Effector CD8-positive, alpha-beta T cell (primary cell): Measurements from ENCODE around the gene MEA1.
A peak's percentile ranks its signal among the peaks of the same experiment; 100 is the strongest.
"Not testable (repeated sequence)": the region's sequence is repeated elsewhere in the genome, so short reads cannot be mapped to it uniquely, and the experiment has no call there.

Source experiments
- DNase-seq: peaks from one replicate; lab custom pipeline; 2025; lab: John Stamatoyannopoulos, UW
- total RNA-seq, 4 experiments: gene quantifications; one replicate each; lab custom pipeline; 2026; lab: John Stamatoyannopoulos, UW

The MEA1 gene
- 24.2 to 42.7 (median 31.8) reads per million in 4 experiments for total RNA-seq

DNA sequence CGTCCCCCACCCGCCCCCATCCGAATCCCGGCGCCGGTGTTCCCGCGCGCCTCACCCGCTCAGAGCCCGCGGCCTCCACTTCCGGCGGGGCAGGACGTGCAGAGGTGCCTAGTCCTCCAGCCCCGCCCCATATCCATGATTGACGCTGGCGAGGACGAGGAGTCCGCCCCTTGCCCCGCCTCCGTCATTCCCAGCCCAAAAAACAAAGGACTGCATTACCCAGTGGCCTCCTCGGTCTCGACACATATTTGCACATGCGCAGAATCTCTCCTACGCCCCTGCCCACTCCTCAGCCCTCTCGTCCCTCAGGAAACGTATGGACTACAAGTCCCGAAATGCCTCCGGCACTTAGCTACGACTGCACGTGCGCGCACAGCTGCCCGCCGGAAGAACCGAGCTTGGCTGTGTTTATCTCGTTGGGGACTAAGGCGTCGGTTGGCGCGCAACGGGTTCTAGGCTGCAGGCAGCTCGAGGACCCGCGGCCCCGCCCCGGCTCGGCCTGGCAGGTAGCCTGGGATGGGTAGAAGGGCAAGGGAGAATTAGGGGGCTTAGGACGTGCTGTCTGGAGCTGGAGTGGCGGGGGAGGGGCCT lies at the start of gene MEA1, which contains the start of gene KLHDC3:
Gene MEA1 (minus strand): TSS at position 104 of the 591 bp plus-strand sequence. CDS start 133 bp downstream, outside the sequence.
Gene KLHDC3 (plus strand): TSS at position 407 of the 591 bp plus-strand sequence. CDS start 2,944 bp downstream, outside the sequence.
- DNase-seq: peak; percentile 97

DNA sequence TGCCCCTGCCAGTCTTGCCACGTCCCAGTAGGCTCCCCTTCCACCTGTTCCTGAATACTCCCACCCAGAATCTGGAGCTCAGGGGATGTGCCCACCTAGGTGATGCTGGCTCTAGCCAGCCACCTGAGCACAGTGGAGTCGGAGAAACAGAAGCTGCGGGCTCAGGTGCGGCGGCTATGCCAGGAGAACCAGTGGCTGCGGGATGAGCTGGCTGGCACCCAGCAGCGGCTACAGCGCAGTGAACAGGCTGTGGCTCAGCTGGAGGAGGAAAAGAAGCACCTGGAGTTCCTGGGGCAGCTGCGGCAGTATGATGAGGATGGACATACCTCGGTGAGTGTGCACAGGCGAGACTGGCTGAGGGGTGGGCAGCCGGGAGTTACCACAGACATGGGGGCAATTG lies 49.1 kb upstream of the MEA1 start:
- DNase-seq: no peak

DNA sequence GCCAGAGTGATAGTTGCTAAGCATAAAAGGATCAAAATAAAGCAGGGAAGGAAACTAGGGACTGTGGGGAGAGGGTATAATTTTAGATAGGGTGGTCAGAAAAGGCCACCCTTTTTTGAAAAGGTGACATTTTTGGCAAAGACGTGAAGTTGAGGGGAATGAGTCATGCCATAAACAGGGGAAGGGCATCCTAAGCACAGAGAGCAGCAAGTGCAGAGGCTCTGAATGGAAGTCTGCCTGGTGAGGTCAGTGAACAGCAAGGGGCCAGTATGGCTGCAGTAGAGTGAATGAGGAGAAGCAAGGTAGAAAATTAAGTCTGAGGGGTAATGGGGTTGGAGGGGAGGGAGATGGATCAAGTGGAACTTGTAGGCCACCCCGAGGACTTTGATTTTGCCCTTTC lies 48.1 kb upstream of the MEA1 start:
- DNase-seq: no peak

DNA sequence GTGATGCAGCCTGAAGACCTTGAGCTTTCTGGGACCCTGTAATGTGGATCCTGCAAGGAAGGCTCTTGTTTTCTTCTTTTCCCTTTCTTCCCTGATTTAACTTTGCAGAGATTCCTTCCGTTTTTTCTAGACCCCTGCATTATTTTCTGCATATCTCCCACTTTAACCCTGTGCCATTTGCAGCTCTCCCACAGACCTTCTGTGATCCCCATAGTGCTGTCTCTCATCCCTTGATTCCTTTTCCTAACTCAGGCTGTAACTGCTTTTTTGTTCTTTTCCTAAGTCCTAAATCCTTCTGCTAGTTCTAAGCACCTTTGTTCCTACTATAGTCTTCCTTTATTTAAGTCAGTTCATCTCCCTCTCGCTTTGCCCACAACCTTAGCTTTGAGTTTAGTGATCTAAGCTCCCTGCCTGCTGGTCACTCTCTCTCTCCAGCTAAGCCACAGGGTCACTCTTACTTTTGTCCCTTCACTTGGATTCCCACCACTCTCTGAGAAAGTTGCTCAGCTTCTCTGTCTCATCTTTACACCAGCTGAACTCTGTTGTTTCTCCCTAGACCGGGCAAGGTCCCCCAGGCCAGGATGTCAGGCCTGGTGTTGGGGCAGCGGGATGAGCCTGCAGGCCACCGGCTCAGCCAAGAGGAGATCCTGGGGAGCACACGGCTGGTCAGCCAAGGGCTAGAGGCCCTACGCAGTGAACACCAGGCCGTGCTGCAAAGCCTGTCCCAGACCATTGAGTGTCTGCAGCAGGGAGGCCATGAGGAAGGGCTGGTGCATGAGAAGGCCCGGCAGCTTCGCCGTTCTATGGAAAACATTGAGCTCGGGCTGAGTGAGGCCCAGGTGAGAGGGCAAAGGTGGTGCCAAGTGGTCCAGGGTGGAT lies 47.2 kb upstream of the MEA1 start:
- DNase-seq: no peak

DNA sequence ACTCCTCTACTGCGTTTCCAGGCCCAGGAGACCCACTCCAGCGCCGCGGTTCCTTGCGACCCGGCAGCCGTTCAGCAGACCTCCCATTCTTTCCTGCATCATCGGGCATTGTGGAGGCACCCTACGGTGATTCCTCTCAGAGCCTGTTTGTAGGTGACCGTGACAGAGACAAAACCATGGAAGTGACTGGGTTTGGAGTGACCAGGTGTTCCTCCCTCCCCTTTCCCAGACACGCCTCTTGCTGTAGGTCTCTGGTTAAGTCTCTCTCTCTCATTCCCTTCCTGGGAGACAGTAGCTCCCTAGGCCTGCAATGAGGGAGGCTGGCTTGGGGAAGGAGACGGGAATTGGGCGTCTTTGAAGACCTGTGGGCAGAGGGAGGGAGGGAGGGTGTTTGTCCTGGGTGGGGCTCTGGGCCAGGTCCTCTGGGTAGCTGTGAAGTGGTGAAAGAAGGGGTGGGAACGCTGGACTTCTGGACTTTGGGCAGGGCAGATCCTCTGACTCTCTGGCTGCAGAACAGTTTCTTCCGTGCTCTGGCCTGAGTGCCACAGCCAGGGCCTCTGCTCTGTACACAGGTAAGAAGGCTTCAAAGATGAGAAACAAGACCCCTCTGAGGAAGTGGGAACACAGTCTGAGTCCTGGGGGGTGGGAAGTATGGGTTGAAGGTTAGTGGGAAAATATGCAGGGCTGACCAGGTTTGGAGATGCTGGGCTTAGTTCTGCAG lies 46.4 kb upstream of the MEA1 start:
- no peak for DNase-seq

DNA sequence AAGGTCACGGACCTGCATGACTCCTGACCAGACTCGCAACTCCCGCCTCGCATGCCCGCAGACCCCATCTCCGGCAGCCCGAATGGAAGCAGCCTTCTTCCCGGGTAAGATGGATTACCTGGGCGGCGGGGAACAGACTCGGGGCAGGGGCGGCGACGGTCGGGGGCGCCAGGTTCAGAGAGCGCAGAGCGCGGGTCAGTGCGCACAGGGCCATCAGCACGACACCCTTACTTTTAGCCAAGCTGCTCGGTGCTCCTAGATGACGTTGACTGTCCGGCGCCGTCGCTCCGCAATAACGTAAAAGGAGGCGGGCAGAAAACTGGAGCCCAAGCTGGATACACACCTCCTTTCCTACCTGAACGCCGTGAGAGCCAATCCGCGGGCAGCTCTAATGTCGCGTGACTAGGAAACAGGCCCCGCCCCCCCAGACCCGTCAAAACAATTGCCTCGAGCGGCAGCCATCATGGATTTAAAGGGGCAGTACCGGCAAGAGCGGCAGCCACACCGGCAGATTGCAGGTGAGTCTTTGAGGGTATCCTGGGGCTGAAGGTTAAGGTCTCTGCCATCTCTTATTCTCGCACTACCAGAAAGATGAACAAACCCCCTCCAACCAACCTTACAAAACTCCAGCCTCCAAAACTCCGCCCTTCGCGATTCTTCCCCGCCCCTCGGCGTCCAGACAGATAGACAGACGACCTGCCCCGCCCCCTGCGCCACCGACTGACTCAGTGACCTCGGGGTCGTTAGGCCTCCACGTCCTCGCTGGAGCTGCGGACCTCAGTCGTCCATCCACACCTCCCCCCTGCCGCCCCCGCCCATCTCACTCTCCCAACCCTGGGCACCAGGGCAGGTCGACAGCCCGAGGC lies 45.7 kb upstream of the MEA1 start, which contains the start of the genes KLC4 and MRPL2:
Gene KLC4 (plus strand): TSS at position 464 of the 866 bp plus-strand sequence. CDS start 1,705 bp downstream, outside the sequence.
Gene MRPL2 (minus strand): TSS at position 267 of the 866 bp plus-strand sequence. CDS start 53 bp downstream, at position 214.
- DNase-seq: peak; percentile 97

DNA sequence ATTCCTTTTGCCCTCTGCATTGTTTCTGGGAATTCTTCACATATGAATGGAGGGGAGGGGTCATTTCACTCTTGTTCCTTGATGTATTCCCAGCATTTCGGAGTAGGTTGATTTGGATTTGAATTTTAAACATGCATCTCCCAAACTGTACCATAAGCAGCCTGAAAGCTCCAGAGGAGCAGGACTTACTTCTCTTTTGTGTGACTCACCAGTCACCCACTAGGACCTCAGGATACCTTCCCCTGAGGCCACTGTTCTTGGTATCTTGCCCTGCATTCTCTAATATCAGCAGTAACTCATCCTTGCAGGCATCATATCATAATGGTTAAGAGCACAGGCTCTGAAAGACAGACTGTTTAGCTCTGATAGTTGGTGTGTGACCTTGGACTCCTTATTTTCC lies 44.8 kb upstream of the MEA1 start:
- no peak for DNase-seq

DNA sequence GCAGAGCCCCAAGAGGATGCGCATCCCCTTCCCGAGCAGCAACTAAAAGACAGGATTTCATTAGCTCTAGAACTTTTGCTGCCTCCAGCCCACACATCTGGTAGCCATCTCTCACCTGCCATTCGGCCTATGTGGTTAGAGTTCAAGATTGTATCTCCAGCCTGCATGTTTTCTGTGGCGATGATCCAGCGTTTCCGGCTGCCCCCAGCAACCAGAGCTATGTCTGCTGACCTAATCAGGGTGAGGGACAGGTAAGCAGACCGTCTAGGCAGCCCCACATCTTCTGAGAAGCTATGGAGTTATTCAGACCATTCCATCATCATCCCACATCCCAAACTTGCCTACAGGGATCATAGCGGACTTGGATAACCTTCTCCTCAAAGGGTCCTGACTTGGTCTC lies 42.2 kb upstream of the MEA1 start:
- no peak for DNase-seq

DNA sequence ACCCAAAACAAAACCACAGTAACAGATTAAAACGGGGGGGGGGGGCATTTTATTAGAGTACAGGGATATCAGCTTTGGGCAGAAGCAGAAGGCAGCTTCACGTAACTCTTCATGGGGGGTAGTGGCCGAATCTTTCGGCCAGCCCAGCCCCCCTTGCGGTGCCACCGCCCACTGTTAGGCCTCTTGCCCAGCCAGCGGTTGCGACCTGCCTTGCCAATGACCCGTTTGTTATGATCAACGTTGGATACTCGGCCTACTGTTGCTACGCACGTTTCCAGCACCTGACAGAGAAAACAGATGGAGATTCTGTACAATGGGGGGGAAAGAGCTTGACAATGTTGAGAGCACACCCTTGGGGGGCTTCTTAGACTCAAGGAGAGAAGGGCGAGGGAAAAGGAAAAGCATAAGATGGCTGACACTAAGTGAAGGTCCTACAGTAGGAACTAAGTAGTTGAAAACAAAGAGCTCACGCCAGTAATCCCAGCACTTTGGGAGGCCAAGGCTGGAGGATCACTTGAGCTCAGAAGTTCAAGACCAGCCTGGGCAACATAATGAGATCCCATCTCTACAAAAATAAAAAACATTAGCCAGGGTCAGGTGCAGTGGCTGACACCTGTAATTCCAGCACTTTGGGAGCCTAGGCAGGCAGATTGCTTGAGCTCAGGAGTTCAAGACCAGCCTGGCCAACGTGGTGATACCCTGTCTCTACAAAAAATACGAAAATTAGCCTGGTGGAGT lies 40.6 kb upstream of the MEA1 start:
- no peak for DNase-seq

DNA sequence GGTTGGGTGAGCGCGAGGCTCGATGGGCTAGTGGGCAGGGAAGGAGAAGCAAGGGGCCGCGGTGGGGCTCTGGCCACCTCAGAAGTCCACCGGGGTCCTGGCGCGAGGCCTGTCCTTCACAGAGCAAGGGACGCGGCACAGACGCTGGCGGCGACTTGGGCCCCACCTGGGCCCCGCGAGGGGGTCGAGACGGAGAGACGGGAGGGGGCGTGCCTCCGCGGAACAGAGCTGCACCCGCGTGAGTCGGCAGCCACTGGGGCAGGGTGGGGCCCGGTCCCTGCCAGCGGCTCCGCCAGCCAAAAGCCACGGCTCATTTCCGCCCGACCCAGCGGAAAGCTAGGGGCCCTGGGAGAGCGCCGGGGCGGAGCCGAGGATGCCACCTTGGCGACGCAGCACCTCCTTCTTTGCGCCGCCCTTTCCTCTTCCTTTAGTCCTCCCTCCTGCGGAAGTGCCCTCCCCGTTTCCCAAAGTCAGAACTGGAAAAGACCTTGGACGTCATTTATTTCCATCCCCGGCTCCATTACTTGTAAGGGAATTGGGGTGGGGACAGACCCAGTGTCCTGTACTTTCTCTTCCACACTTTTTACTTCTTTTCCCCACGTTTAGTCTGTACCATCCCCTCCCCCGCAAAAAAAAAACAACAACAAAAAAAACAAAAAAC lies 39.9 kb upstream of the MEA1 start, which contains the start of gene CUL7:
Gene CUL7 (minus strand): TSS at position 307 of the 661 bp plus-strand sequence. CDS start 1,063 bp downstream, outside the sequence.
- DNase-seq: peak; percentile 80

DNA sequence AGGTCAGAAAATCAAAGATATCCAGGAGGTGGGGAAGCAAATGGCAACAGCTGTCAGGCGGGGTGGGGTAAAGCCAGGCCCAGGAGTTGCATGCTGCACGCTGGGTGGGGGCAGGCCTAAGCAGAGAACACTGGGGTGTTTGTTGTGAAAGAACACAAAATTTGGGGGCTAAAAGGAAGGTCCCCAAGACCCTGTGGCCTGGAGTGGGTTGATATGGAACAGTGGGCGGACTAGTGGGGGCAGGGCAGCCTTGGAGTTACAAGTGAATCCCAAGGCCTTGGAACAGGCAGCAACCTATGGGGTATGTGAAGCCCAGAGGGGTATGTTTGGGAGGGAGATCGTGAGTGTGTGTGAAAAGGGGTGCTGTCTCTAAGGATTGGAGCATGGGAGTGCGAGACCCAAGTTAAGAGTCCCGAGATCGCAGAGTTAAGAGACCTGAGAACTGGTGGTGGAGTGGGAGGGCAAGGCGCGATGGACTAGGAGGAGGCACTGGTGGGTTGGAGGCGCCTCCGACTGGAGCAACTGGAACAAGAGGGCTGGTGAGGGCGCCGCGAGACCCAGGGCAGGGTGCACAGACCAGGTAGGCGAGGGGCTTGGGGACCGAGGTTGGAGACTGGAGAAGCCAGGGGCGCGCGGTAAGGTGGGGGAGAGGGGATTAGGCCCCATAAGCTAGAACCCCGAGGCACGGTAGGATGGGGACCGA lies 39.2 kb upstream of the MEA1 start:
- DNase-seq: no peak

DNA sequence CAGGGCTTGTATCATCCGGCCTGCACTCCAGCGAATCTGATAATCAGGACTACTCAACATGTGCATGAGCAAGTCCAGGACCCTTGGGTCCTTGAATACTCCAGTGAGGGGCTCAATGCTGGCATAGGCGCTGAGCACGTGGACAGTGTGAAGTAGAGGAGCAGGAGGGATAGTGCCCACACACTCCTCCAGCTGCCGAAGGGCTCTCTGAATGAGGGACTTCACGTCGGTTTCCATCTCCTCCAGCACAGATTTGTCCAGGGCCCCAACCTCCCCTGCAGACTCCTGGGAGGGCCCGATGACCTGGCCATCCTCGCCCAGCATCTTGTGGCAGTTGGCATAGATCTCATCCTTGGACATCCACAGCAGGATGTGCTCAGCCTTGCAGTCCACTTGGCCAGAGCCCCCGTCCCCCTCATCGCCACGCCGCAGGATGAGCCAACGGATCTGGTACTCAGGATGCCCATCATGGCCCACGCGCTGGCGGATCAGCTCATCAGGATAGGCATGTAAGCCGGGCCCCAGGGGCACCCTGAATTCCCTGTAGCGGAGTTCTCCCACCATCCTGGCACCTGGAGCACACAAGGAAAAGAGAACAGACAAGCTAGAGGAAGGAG lies 38.6 kb upstream of the MEA1 start:
- no peak for DNase-seq

DNA sequence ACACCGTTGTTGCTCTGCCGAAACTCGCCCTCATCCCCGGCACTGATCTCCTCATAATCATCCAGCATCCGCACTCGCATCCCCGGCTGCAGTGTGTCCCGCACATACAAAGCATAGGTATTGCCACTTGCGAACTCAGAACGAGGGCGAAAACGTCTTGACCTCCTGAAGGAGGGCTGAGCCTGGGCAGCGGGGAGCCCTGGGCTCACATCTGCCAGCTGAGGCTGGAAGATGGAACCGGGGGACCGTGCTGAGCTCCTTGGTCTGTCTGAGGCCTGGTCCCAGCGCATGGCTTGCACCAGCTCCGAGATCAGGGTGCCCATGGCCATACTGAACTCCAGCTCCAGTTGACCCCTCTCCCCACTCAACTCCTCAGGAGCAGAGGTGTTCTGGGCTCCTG lies 37.2 kb upstream of the MEA1 start:
- no peak for DNase-seq

DNA sequence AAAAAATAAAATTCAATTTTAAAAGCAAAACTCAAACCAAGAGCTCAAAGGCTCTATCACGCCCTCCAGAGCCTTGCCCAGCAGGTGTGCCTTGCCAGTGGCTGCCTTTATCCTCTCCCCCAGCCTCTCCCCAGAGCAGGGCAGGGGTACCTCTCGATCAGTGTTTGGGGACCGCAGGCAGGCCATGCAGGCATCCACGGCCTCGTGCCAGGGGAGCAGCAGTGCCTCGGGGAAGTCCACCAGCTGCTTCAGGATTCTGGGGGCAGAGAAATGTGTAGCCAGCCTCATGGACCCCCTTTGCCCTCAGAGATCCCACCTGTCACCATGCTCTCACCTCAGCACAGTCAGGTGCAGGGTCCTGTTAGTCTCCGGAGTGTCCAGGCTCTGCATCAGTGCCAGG lies 34.3 kb upstream of the MEA1 start:
- no peak for DNase-seq

DNA sequence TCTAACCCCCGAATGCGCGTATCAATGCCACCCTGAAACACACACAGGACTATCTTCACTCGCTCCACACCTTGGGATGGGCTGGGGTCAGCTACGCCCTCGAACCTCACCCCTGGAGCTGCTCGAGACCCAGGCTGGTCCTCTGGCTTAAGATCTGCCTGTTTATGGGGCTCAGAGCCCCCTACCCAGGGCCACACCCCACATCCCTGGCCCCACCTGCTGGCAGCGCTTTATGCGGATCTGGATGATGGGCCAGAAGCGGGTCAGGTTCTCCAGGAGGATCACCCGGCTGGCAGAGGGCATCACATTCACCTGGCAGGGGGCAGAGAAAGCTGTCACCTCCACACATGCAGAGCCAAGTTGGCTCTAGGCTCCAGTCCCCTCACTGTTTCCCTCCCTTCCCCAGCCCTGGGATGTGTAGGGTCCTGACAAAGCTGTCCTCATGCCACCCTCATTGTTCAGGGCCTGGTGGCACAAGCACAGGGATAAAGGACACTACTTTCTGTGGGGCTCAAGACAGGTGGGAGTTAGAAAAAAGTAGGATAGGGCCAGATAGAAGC lies 31.7 kb upstream of the MEA1 start:
- DNase-seq: no peak

DNA sequence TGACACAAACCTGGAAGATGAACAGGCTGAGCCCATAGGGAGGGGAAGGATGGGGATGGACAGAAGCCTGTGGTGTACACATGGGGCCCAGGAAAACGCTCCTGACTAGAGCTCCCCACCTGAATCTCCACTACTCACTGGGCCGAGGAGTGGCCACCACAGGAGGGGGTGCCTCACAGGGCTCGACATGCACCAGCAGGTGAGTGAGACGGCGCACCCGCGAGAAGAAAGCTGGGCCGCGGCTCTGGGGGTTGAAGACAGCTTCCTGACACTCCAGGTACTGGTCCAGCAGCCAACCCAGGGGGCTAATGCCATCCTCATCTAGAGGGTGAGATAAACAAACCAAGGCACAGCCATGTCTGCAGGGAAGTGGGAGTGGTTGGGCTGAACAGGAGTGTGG lies 29.6 kb upstream of the MEA1 start:
- DNase-seq: no peak

DNA sequence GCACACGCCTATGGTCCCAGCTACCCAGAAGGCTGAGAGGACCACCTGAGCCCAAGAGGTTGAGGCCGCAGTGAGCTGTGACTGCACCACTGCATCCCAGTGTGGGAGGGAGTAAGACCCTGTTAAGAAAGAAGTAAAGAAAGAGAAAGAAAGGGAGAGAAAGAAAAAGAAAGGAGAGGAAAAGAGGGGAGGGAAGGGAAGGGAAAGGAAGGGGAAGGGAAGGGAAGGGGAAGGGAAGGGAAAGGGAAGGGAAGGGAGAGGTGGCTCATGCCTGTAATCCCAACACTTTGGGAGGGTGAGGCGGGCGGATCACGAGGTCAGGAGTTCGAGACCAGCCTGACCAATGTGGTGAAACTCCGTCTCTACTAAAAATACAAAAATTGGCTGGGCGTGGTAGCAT lies 27.7 kb upstream of the MEA1 start:
- DNase-seq: not testable (repeated sequence)

DNA sequence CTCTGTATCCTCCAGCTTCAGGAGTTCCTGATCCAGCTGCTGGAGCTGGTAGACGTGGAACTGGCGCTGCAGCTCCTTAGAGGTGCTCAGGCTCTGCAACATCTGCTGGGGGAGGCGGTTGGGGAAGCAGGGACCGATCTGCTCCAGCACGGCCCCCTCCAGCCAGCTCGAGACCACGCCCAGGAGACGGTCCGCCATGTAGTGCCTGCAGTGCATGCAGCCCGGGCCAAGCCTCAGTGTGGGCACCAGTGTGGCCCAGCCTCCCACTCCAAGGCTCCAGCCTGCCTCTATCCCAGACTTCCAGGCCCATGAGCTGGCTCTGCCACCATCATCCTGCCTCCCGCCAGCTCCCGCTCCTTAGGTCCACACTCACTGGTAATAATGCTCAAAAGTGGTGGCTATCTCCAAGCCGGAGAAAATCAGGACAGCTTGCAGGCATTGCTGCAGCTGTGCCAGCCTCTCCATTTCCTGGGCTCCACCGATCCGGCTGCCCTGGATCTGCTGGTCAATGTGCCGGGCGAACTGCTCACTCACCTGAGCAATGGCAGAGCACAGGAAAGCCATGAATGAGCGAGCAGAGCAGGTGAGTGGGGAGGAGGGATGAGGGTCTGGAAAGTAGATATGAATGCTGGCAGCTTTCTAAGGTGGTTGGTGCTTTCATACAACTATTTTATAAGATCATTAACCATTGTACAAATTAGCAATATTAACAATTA lies 27.0 kb upstream of the MEA1 start:
- no peak for DNase-seq
